Esophagus muscularis mucosa (tissue), 4 donors: ENCODE data around the gene SRGAP3. TPM values are rescaled to one million over a fixed set of nuclear protein-coding genes. Genes with fewer than 3 reads are reported as not detected.

Source experiments
- DNase-seq: peaks from one replicate; pipeline ENCODE4 v3.0.0-alpha.2; 2017; ENCODE audit errors: extremely low spot score
- H3K27ac ChIP-seq, 4 donors: fragments of 200-600 bp; sonication (generic); replicated peaks in 1 of 4; 1 replicate in 3 of 4; 2 replicates in 1 of 4; pipeline ENCODE4 v1.5.1; 2016 to 2019; ENCODE audit warnings: mild to moderate bottlenecking in 1 of 4
- H3K27me3 ChIP-seq, 4 donors: fragments of 200-600 bp; sonication (generic); one replicate each; pipeline versions ENCODE4 v1.5.1 to v1.6.0; 2016 to 2019
- H3K36me3 ChIP-seq, 4 donors: fragments of 200-600 bp; sonication (generic); one replicate each; pipeline ENCODE4 v1.5.1; 2016 to 2019
- H3K4me1 ChIP-seq, 4 donors: fragments of 200-600 bp; sonication (generic); one replicate each; pipeline ENCODE4 v1.5.1; 2016 to 2019
- H3K4me3 ChIP-seq, 4 donors: fragments of 200-600 bp; sonication (generic); 1 replicate in 2 of 4; 2 replicates in 2 of 4; pipeline ENCODE4 v1.5.1; 2016 to 2019; ENCODE audit warnings: mild to moderate bottlenecking in 4 of 4, moderate library complexity in 1 of 4
- H3K9me3 ChIP-seq, 4 donors: fragments of 200-600 bp; sonication (generic); 1 replicate in 3 of 4; 2 replicates in 1 of 4; pipeline ENCODE4 v1.5.1; 2016 to 2019
- EP300 ChIP-seq: sonication (generic); formaldehyde crosslinking; IDR thresholded peaks from one replicate; pipeline ENCODE4 v1.6.1; 2017; ENCODE audit warnings: antibody characterized with exemption
- POLR2A ChIP-seq: fragments of 450-650 bp; IDR thresholded peaks from one replicate; pipeline ENCODE4 v1.6.1; 2017; ENCODE audit warnings: antibody characterized with exemption, moderate library complexity, mild to moderate bottlenecking, low read depth
- POLR2AphosphoS5 ChIP-seq, 2 donors: sonication (generic); formaldehyde crosslinking; IDR thresholded peaks; one replicate each; pipeline ENCODE4 v1.6.1; 2017; ENCODE audit warnings: antibody characterized with exemption in 2 of 2
- WGBS: methylation state at CpG from one replicate; pipeline ENCODE4 v1.1.5; 2018; 5-methylcytosine and 5-hydroxymethylcytosine counted together
- intact Hi-C: fragments of 100-400 bp; cut with DNase I; formaldehyde crosslinking; loops from one replicate; pipeline ENCODE4 v1.15.1; 2023
- total RNA-seq, 4 donors: library from RNA; depleted of rRNA; stranded (reverse); fragments of >200 nt; gene quantifications; one replicate each; pipeline versions ENCODE4 v1.1.0 to v1.2.1, GENCODE V29; 2016
- TF ChIP-seq, protein P1 (sequence below), 3 experiments: fragments of 200-600 bp in 2 of 3; fragments of 450-650 bp in 1 of 3; sonication (generic) in 2 of 3; IDR thresholded peaks; one replicate each; pipeline ENCODE4 v1.5.1; 2017 to 2019; ENCODE audit warnings: antibody characterized with exemption in 3 of 3, mild to moderate bottlenecking in 2 of 3, moderate library complexity in 1 of 3

SRGAP3 gene
- total RNA-seq, 4 donors from 2014 or later: 2.4 to 8.6 (median 3.1) TPM

DNA sequence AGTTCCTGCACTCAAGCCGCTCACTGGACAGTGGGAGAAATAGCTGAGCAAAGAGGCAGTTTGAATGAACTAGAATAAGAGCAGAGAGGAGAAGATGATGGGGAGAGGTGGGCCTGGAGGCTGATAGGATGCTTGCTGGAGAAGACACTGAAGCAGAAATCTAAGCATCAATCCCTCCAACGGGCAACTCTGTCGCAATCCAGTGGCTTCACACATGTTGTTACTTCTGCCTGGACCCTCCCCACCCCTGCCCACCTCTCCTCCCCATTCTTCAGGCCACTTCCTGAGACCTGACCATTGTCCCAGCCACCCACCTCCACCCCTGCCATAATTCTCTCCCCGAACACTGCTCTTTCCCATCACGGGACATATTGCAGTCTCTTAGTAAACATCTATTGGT is 76.0 kb downstream of the SRGAP3 start:
- Histone ChIP-seq H3K27me3 (no peaks in the 10 kb centered on the region), H3K27ac (no peak overlapping the region), H3K4me3 (no peak overlapping the region), H3K36me3 (no peaks in the 10 kb centered on the region), H3K4me1 (peaks cover 0 to 5% (median 0%) of the 10 kb centered on the region in 4 donors), H3K9me3 (no peaks in the 10 kb centered on the region)
- intact Hi-C loops: no loop called here
- WGBS: 69% methylated on average over 5 of the region's 5 CpGs
- DNase-seq: no peak
- no peak for TF ChIP-seq POLR2A
- TF ChIP-seq, protein P1, sequence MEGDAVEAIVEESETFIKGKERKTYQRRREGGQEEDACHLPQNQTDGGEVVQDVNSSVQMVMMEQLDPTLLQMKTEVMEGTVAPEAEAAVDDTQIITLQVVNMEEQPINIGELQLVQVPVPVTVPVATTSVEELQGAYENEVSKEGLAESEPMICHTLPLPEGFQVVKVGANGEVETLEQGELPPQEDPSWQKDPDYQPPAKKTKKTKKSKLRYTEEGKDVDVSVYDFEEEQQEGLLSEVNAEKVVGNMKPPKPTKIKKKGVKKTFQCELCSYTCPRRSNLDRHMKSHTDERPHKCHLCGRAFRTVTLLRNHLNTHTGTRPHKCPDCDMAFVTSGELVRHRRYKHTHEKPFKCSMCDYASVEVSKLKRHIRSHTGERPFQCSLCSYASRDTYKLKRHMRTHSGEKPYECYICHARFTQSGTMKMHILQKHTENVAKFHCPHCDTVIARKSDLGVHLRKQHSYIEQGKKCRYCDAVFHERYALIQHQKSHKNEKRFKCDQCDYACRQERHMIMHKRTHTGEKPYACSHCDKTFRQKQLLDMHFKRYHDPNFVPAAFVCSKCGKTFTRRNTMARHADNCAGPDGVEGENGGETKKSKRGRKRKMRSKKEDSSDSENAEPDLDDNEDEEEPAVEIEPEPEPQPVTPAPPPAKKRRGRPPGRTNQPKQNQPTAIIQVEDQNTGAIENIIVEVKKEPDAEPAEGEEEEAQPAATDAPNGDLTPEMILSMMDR (IDR thresholded peaks at IDR 0.05): no peak
- no peak for TF ChIP-seq POLR2AphosphoS5 (IDR thresholded peaks at IDR 0.05)
- TF ChIP-seq EP300: no peak

DNA sequence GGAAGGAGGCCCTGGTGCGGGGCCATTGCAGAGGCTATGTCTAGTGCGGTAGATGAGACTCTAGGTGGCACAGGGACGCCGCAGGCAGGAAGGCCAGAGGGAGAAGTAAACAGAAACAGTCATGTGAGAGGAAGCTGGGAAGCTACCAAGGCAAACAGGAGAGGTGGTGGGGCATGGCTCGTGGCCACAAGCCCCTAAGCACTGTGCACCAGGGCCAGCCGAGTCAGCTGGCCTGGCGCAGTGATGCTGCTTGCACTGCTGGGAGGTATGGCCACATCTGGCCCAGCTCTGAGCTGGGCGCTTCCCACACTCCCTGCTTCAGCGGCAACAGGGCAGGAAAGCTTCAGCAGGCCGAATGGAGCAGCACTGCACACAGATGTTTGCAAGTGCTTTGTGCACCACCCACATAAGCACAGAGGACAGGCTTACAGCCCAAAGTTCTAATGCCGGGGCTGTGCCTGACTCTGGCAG is 76.6 kb downstream of the SRGAP3 start:
- no peak for DNase-seq
- H3K27me3 ChIP-seq: no peaks in the 10 kb centered on the region
- TF ChIP-seq EP300 (no peak), POLR2AphosphoS5 (IDR thresholded peaks at IDR 0.05) (no peak), POLR2A (no peak)
- TF ChIP-seq, protein P1 (IDR thresholded peaks at IDR 0.05): no peak
- H3K4me3 ChIP-seq: no peak overlapping the region
- H3K4me1 ChIP-seq: peaks cover 0 to 5% (median 0%) of the 10 kb centered on the region in 4 donors
- H3K27ac ChIP-seq: no peak overlapping the region
- no peaks in the 10 kb centered on the region for H3K9me3 ChIP-seq
- intact Hi-C loops: no loop called here
- 68% methylated on average over 7 of the region's 11 CpGs for WGBS
- H3K36me3 ChIP-seq: no peaks in the 10 kb centered on the region

DNA sequence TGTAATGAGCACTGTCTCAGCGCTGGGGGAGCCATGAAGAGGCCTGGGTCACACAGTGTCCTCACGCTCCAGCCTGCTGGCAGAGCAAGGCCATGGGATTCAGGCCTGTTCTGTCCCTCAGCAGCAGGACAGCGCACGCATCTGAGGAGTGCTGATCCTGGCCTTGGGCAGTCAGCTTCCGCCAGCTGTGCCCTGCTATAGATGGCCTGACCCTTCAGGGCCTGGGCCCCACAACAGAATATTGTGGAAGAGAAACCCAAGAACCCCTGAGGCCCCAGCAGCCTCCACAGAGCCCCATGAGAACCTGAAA is 78.6 kb downstream of the SRGAP3 start:
- Histone ChIP-seq H3K27ac (no peak overlapping the region), H3K36me3 (no peaks in the 10 kb centered on the region), H3K4me3 (no peak overlapping the region), H3K4me1 (peaks cover 0 to 5% (median 0%) of the 10 kb centered on the region in 4 donors), H3K27me3 (no peaks in the 10 kb centered on the region), H3K9me3 (no peaks in the 10 kb centered on the region)
- no CpG with 5 or more reads among the region's 5 CpGs for WGBS
- no peak for TF ChIP-seq POLR2A
- TF ChIP-seq EP300: no peak
- TF ChIP-seq POLR2AphosphoS5 (IDR thresholded peaks at IDR 0.05): no peak
- TF ChIP-seq, protein P1 (IDR thresholded peaks at IDR 0.05): no peak
- intact Hi-C loops: no loop called here
- no peak for DNase-seq

DNA sequence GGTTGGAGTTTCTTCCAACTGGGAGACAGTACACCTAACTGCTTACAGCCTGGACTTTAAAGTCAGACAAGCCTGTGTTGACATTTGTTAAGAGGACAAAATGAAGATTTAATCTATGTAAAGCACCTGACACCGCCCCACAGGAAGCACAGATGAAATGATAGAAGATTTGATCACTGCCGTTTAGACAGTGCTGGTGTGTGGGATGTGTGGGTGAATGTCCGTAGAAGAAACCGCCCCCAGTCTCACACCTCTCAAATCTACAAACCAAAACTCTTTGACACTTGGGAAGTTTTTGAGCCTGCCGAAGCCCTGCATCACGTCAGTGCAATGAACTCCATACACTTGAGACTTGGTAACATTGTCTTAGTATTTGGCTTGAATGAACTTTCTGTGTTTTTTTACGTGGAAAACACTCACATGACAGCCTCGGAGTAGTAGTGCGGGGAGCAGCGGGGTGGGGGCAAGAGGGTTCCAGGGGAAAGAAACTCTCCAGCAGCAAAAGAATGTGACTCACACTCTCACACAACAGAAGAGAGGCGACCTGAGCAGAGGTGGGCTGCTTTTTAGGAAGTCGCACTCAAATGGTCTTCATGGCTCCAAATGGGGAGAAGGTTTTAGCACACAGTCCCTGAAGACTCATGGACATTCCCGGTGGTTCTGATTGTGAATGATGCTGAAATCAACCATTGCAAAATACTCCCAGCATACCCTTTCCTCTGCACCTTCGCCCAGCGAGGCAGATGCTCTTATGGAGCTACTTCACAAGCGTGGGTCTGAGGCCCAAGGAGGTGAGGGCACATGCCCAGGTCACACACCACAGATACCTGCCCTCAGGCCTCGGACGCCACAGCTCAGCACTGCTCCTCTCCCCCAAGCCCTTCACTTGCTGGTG is 79.2 kb downstream of the SRGAP3 start:
- intact Hi-C loops: no loop called here
- 89% methylated on average over 16 of the region's 18 CpGs for WGBS

More for the DNA sequence above, 79.2 kb downstream of the SRGAP3 start:
- H3K27me3 ChIP-seq: no peaks in the 10 kb centered on the region
- H3K27ac ChIP-seq: no peak overlapping the region
- DNase-seq: no peak
- no peaks in the 10 kb centered on the region for H3K9me3 ChIP-seq
- peaks cover 0 to 5% (median 0%) of the 10 kb centered on the region in 4 donors for H3K4me1 ChIP-seq
- TF ChIP-seq, protein P1 (IDR thresholded peaks at IDR 0.05): no peak
- TF ChIP-seq EP300 (no peak), POLR2AphosphoS5 (IDR thresholded peaks at IDR 0.05) (no peak), POLR2A (no peak)
- H3K4me3 ChIP-seq: no peak overlapping the region
- no peaks in the 10 kb centered on the region for H3K36me3 ChIP-seq
